ENCODE measurements around the gene SLAIN2. TPM values are rescaled to one million over a fixed set of nuclear protein-coding genes. Genes with fewer than 3 reads are reported as not detected.

The SLAIN2 gene
- total RNA-seq, 1 donor from 2014 or later = 42.8 TPM

DNA sequence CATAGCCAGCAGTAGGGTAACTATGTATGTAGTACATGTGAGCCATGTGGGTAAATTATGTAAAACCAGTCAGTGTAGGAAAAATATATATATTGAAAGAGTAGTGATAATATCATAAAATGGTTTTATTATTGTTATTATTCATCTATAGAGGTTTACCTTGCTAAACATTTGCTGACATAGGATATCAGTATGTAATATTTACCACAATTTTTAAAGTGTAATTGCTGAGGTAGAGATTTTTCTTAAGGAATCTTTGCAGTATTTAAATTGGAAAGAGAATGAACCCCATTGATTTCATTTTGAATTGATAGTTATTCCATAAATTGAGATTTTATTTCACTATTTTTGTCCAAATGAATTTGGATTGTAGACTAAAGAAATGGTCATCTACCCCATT is 27.1 kb downstream of the SLAIN2 start:
- no peak for DNase-seq (ENCODE audit: low read depth)
- H3K4me3 ChIP-seq (ENCODE audit: low read depth, low read length) = no peak overlapping the region
- TF ChIP-seq, protein P1, sequence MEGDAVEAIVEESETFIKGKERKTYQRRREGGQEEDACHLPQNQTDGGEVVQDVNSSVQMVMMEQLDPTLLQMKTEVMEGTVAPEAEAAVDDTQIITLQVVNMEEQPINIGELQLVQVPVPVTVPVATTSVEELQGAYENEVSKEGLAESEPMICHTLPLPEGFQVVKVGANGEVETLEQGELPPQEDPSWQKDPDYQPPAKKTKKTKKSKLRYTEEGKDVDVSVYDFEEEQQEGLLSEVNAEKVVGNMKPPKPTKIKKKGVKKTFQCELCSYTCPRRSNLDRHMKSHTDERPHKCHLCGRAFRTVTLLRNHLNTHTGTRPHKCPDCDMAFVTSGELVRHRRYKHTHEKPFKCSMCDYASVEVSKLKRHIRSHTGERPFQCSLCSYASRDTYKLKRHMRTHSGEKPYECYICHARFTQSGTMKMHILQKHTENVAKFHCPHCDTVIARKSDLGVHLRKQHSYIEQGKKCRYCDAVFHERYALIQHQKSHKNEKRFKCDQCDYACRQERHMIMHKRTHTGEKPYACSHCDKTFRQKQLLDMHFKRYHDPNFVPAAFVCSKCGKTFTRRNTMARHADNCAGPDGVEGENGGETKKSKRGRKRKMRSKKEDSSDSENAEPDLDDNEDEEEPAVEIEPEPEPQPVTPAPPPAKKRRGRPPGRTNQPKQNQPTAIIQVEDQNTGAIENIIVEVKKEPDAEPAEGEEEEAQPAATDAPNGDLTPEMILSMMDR (conservative IDR thresholded peaks at IDR 0.05; ENCODE audit: low read depth, low read length) = no peak

DNA sequence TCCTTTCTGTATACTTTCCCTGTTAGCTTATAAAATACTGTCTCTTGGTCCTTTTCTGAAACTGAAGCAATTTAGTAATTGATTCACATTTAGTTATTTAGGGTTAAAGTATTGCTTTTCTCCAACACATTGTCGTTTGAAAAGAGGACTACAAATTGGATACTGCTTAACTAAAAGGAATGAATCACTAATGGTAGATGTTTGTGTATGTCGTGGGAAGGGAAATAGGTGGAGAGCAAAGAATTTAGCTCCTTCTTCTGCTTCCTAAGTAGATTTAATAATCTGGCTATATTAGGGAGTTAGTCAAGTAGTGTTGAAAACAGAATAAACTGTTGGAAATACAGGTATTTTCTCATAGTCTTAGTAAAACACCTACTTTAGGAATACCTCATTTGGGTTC is 27.9 kb downstream of the SLAIN2 start:
- no peak for DNase-seq (ENCODE audit: low read depth)
- TF ChIP-seq, protein P1 (conservative IDR thresholded peaks at IDR 0.05; ENCODE audit: low read depth, low read length) = no peak

DNA sequence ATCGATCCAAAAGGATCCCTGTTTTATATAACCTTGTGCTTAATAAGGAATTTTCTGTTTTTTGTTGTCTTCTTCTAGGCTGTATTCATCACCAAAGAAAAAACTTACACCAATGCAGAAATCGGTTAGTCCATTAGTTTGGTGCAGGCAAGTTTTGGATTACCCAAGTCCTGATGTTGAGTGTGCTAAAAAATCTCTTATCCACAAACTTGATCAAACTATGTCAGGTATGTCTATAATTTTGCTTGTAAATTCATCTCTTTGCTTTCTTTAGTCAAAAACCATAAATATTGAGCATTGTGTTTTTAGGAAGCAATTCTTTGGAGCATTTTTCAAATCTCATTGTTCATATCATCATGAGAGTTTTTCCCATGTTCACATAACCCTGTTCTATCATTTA is 28.4 kb downstream of the SLAIN2 start:
- no peak for DNase-seq (ENCODE audit: low read depth)
- TF ChIP-seq, protein P1 (conservative IDR thresholded peaks at IDR 0.05; ENCODE audit: low read depth, low read length) = no peak

More for the DNA sequence above, 27.9 kb downstream of the SLAIN2 start:
- no peak overlapping the region for H3K4me3 ChIP-seq (ENCODE audit: low read depth, low read length)

DNA sequence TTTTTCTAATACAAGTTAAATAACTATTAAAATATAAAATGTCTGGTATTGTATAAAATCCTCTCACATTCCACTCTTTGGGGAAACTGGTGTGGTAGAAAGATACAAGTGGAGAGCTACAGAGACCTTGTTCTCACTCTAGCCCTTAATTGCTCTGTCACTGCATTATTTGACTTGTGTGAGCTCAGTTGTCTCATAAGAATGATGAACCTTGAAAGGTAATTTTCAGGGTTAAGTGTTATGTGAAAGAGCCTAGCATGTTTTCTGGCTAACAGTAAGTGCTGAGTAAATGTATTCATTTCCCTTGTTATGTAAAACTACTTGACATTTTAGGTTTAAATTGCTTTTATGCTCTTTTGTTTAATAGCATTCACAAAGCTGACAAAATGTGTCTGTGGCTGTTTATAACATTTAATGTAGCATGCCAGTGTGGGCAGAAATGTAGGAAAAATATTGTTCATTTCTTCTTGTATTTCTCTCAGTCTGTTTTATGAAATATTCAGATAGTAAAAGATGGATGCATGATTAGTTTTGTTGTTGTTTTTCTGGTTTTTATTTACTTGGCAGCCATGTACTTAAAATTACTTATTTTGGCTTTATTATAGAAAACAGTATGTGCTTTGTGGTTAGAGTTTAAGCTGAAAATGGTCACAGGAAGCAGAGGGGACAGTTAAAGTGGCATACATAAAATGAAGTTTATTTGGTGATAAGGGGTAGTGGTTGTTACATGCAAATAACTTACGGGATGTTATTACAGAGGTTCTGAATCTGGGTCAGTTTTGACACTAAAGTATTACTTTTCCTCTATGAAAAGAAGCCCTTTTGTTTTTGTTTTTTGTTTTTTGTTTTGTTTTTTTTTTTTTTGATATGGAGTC is 29.2 kb downstream of the SLAIN2 start:
- no peak for DNase-seq (ENCODE audit: low read depth)
- no peak overlapping the region for H3K4me3 ChIP-seq (ENCODE audit: low read depth, low read length)
- TF ChIP-seq, protein P1 (conservative IDR thresholded peaks at IDR 0.05; ENCODE audit: low read depth, low read length) = no peak

More for the DNA sequence above, 28.4 kb downstream of the SLAIN2 start:
- H3K4me3 ChIP-seq (ENCODE audit: low read depth, low read length) = no peak overlapping the region

DNA sequence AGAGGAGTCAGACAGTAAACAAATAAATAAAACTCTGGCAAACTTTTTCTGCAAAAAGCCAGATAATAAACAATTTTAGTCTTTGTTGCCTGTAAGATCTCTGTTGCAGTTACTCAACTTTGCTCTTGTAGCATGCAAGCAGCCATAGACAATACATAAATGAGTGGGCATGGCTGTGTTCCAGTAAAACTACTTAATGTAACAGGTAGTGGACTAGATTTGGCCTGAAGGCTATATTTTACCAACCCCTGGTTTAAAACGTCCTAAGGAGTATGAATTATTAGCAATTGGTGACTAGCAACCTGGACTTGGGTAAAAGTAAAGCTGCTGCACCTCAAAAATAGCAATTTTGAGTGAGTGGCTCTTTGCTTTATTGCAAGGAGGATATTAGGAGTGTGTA is 30.9 kb downstream of the SLAIN2 start:
- TF ChIP-seq, protein P1 (conservative IDR thresholded peaks at IDR 0.05; ENCODE audit: low read depth, low read length) = no peak
- no peak for DNase-seq (ENCODE audit: low read depth)
- no peak overlapping the region for H3K4me3 ChIP-seq (ENCODE audit: low read depth, low read length)

DNA sequence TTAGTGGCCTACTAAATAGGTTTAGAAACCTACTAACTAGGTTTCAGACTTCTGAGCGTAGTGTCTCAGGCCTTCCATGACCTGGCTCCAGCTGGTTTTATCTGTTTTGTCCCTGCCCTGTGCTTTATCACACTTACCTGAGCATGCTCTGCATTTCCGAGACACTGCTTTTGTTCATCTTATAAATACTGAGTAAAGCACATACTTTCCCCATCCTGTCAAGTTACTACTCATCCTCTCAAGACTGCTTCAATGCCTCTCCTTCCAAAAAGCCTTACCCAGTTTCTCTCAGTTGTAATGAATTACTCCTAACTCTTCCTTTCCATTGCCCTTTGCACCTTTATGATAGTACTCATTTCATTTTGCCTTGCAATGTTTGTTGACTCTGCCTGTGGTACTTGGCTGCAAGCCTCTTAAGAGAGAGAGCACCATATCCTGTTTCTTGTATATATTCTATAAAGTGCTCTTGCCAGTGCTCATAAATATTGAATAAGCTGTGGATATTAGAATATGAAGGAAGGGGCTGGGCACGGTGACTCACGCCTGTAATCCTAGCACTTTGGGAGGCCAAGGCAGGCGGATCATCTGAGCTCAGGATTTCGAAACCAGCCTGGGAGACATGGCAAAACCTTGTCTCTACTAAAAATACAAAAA is 34.4 kb downstream of the SLAIN2 start:
- TF ChIP-seq, protein P1 (conservative IDR thresholded peaks at IDR 0.05; ENCODE audit: low read depth, low read length) = no peak
- no peak for DNase-seq (ENCODE audit: low read depth)
- no peak overlapping the region for H3K4me3 ChIP-seq (ENCODE audit: low read depth, low read length)
